HT-29 (cell line): ENCODE data around the gene TMIE. TPM values are rescaled to one million over a fixed set of nuclear protein-coding genes. Genes with fewer than 3 reads are reported as not detected.

ENCODE experiments used
- DNase-seq: peaks from one replicate; pipeline ENCODE4 v3.0.0-alpha.2; 2015; ENCODE audit warnings: low spot score
- total RNA-seq: library from RNA; depleted of rRNA; stranded (reverse); fragments of >200 nt; shearing (Covaris generic); gene quantifications from 2 replicates; pipeline ENCODE4 v1.2.3, GENCODE V29; 2014

The TMIE gene
- total RNA-seq, 1 experiment from 2014 or later, result 0.18 TPM

DNA sequence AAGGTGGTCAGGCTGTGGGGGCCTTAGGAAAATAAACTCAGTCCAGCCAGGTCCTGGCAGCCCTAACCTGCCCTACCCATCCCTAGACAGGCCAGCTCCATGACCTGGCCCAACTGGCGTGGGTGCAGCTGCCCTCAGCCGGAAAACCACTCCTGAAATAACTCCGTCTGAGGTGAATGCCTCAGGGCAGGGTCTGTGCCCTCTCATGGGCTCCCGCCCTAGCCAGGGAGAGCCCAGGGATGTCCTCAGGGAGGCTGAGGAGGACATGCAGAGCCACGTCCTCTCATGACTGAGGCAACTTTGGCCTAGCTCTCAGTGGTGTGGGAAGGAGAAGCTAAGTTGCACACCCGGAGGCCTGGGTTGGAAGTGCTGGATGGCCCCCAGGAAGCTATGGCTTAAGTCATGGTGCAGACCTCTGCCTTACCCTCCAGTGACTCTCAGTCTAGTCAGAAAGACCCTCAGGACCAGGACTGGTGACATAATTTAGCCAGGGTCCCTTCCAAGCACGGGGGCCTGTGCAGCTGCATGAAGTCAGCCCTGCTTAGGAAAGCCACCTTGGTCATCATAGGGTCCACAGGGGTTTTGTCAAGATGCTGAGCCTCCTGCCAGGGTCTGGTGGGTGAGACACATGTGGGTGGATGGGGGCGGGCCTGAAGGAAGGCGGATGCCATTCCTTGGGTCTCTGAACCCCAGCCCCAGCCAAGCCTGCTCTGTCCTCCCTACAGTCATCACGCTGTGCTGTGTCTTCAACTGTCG lies 7.4 kb downstream of the TMIE start:
- DNase-seq, result no peak

DNA sequence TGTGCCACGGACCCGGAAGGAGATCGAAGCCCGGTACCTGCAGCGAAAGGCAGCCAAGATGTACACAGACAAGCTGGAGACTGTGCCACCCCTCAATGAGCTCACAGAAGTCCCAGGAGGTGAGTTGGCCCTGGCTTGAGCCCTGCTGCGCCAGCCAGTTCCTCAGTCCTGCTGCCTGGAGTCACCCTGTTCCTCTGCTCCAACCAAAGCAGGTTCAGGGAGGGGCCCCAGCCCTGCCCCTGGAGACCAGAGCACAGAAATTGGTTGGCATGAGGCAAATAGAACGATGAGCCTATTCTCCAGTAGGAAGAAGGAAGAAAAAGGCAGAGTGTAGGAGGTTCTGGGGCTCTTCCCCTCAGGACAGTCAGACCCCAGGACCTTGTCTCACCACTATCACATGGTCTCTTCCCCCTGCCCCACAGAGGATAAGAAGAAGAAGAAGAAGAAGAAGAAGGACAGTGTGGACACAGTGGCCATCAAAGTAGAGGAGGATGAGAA lies 8.0 kb downstream of the TMIE start:
- DNase-seq, result no peak

DNA sequence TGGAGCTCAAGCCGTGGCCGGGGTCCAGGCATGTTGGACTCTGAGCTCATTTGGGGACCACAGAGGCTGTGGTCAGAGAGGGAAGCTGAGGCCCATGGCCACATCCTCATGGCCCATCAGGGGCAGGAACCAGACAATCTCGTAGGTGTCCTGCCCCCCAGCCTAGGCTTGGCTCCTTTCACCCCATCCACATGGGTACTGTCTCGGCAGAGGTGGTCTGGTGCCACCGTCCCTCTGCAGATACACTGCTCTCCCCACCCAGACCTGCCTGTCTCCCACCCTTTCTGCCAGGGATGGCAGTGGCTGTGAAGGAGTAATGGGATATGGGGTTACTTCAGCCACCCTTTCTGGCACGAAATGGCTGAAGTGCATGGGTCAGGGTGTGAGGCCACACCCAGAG lies 8.5 kb downstream of the TMIE start:
- DNase-seq, result no peak

DNA sequence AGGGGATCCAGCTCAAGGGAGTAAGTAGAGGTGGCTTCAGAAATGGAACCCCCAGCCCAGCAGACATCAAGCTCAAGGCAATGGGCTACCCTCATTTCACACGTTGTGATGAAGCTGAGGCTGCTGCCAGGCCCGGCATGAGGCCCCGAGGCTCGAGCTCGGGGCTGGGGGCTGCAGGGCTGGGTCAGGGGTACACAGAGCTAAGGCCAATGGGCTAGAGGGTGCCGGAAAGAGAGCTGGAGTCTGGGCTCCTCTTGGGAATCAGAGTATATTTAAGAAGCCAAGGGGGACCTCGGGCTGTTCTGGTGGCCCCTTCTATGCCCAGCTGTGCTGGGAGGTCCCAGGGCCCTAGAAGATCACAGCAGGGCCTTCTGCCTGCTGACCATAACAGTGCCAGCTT lies 9.0 kb downstream of the TMIE start:
- DNase-seq, result no peak

DNA sequence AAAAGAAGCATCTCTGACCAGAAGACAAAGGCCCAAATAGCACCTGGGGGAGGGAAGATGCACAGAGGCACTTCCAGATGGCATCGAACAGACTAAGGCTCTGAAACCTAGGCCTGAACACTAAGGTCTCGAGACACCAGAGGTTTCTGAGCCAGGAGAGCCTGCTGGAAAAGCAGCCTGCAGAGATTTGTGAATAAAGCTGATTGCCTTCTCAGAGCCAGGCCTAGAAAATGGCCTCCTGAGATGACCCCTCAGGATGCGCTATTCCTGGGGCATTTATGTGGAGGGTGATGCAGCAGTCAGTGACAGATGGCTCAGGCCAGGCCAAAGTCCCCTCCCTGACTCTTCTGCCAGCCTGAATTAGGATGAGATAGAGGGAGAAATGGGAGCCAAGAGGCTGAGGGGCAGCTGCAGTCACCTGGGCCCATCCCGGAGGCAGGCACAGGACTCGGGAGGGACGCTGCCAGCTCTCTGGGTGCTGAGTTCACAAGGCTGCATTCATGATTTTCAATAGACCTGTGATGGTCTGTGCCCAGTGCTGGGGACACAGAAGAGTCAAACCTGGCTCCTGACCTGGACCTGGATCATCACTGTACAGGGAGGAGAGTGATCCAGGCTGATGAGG lies 9.6 kb downstream of the TMIE start:
- DNase-seq, result no peak

DNA sequence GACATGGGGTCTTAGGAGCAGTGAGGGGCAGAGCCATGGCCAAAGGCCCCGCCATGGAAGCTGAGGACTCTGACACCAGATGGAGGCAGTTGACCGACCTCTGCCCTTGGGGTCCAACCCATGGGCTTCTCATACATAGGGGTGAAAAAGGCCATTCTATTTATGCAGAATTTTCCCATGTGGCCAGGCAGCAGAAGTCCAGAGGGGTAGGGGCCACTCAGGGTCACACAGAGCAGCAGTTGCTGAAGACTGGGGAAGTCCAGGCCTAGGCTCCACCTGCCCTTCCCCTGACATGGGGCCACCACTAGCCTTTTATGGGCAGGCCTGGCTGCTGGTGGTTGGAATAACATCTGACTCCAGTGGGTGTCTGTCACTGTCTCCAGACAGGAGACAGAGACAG lies 10.1 kb downstream of the TMIE start:
- no peak for DNase-seq

DNA sequence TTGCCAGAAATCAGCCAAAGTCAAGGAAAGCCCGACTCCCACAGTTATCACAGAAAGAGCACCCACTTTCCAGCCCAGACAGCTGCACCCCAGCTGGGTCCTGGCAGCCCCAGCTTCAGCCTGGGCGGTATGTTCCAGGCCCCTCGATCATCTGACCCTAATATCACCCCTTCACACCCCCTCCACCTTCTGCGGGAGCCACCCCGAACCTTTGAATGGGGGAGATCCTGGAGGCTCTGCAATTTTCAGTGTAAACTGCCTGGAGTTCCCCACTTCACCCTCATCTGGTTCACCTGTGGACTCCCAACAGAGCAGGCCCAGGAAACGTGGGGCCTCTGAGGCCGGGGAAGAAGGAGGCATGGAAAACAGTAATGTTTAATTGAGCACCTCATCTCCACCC lies 10.6 kb downstream of the TMIE start:
- DNase-seq, result no peak

DNA sequence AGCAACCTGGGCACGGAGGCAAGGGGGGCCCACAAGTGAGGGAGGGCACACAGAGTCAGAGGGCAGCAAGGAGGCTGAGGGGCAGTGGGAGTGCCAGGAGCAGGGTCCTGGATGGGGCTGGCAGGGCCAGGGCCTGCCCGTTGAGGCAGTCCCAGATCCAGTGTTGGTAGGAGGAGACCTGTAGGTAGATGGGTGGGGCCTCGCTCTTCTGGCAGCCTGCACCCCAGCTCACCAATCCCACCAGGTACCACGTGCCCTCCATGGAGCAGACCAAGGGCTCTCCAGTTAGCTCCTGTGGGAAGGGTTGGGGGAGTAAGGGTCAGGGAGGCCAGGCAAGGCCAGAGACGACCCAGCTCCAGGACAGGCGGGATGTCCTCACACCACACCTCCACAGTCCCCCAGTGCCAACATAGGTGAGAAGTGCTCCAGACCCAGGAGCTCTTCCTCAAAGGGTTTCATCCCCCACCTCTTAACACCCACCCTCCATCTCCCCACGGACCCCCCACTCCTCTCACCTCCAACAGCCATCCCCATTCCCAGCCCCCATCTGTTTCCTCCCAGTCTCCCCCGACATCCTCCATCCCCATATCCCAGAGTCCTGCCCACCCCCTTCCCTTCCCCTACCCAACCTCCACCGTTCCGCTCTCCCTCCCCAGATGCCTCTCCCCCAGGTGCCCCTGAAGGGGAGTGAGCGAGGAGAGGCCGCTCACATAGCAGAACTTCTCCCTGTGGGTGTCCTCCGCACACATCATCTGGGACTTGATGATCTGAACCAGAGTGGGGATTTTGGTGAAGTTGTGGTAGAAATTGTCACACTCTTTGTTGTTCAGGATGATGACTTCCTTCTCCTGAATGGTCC lies 11.2 kb downstream of the TMIE start:
- no peak for DNase-seq

DNA sequence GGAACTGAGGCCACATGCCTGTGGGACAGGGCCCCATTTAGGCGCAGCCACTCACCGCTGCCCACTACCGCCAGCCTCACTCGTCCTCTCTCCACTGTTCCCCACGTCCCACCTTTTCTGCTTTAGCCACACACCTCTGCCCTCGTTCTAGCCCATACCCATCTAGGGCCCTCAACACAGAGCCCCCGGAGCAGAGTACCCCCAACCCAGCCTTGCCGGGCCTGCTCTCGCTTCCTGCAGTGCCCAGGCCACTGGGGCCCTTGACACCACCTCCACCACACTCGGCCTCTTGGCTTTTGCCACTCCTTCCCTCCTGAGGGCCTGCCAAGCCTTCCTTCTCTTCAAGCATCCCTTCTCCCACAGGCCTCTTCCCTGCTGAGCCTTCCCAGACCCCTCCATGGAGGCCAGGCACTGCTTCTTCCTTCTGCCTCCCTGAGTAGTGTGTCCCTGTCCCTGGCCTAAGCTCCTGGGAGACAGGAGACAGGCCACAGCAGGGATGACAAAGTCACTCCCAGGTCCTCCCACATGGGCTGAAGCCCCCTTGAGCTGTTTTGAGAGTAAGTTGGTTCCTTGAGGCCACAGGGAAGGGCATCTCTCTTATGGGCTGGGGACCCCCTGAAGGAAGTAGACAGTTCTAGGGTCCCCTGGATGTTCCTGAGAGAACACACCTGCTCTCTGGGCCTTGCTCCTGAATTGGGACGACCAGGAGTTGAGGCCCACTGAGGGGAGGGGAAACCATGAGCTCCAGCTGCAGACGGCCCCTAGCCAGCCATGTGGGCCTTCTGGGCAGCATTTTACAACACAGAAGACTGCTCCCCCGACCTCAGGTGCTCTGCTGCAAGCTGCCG lies 12.1 kb downstream of the TMIE start:
- DNase-seq, result no peak

DNA sequence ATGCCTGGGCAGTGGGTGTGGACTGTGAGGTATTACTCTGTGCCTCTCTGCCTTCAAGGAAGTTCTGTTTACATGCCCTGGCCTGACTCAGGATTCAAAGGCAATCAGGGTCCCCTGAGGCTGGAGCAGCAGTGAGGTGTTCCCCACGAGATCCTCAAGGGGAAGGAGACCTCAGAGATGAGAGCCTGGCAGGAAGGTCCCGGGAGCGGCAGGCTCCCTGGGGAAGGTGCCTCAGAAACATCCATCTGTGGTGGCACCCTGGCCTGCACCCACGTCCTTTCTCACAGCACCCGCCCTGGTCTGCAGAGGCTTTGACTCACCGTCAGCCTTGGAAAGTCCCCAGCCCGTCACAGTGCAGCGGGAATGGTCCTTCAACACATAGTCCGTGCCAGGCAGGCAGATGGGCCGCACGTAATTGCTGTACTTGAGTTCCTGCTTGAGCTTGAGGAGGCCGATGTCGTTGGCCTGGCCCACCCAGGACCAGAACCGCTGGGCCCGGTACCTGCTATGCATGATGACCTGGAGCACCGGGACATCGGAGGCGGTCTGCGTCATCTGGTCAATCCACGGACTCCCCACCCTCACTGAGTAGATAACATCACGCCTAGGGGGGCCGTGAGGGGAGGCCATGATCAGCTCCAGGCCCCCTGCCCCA lies 12.8 kb downstream of the TMIE start:
- DNase-seq, result no peak

DNA sequence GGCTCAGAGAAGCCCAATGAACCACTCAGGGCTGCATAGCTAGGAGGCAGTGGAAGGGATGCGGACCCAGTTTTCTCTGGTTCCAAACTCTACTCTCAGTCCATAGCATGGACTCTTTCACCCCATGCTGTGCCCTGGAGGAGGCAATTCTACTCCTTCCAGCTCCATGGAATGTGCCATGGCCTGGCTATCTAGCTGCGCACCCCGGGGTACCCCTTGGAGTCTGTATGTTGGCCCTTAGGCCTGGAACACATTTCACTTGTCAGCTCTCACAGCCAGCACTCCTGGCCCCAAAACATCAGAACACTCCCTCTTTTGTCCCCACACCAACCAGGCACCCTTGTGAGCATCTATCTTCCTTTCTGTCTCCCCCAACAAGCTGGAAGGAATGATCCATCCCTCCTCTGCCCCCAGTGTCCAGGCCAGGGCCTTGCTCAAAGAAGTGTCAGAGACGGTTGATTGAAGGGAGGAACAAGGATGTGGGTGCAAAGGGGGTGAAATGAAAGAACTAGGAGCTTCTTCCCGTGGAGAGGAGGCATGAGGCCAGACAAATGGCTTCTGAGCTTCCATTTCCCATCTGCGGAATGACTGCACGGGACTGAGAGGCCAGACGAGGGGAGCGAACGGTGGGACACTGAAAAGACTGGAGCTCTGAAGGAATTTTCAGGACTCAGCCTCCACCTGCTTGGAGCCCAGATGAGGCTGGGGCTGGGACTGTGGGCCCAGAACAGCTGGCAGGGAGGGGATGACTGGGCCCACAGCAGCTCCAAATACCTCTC lies 13.7 kb downstream of the TMIE start:
- no peak for DNase-seq

DNA sequence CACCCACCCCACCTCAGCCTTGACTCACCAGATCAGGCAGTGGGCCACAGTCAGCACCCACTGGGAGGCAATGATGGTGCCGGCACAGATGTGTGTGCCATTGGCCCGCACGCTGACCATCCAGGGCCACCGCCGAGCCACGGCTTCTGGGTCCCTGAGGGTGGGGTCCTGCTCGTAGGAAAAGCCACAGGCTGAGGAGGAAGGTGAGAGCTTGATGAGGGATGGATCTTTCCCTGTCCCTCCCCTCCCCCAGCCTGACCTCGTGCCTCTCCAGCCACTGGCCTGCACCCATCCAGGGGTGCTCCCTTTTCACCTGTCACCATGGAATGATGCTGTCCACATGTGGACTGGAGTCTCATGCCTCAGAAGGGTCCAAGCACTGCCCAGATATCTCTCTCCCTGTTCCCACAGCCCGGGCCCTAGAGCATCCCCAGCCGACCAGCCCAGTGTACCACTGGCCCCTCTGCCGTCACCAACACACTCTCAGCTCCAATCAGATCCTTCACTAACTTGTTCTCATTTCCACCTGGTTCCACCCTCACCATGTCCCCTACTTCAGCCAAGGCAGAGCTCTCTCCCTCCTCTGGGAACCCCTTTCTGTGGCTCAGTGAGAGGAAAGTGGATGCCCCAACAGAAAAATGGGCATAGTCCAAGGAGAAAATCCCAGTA lies 14.4 kb downstream of the TMIE start:
- DNase-seq, result no peak

DNA sequence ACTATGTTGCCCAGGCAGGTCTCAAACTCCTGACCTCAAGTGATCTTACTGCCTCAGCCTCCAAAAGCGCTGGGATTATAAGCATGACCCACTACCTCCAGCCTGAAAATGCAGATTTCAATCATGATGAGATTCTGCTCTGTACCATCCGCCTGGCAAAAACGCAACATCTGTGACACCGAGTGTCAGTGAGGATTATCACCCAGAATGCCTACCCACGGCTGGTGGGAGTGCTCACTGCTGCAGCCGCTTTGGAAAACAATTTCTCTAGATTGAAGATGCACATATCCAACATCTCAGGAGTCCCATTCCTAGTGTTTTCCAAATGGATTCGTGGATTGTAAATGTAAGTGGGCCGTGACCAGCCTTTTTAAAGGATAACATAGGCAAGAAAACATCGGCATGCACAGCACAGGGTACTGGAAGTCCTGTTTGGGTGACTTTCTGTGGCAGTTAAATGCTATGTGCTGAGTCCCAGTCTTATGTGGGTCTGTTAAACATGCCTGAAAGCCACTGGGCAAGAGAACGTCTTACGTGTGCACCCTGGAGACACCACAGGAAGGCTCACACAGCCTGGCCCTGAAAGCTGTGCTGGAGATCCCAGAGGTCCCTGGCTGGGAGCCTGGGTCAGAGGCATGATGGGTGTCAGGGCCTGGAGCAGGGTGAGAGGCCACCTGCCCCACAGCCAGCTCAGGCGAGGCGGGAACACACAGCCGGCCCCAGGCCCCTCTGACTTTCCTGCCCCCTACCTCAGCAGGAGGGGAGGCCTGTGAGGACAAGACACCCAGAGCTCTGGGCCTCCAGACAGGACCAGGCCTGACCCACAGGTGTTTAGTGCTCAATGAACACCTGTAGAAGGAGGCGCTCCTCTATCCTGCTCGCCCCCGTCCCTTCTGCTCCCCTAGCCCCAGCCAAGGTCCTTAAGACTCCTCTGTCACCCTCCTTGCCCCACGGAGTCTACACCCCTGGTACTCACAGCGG lies 15.6 kb downstream of the TMIE start:
- DNase-seq, result no peak

DNA sequence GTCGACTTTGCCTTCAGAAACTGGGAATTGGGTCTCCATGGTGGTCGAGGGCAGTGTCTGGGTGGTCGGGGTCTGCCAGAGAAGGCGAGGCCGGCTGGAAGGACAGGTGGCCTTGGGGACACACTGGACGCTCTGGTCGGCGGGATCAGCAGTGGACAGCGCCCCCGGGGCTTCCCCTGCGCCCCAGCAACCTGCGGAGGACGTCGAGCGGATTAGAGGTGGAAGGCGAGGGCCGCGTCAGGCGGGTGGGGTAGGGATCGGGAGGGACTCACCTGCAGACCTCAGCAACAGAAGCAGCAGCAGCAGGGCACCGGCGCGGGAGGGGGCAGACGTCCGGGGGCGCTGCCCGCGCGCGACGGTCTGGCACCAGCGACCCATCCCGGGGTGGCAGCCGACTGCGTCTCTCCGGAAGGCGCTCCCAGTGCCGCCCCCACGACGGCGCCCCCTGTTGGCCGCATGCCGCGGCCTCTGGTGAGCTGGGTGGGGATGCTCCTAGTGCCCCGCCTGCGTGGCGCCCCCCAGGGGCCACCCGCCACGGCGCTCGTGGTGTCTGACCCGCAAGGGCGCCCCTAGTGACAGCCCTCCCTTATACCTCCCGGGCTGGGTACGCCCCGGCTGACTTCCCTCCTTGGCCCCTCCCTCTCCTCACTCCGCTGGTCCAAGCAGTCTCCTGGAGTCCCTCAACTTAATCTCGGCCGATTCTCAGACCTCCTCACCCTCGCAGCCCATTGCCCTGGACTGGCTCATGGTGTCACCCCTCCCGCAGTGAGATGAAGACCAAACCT lies 16.4 kb downstream of the TMIE start, which contains the start of gene PRSS50:
Gene PRSS50, minus strand, starts transcription at position 423 of the 785 bp plus-strand sequence. Its CDS starts 45 bp downstream, at position 378.
- DNase-seq, result no peak

DNA sequence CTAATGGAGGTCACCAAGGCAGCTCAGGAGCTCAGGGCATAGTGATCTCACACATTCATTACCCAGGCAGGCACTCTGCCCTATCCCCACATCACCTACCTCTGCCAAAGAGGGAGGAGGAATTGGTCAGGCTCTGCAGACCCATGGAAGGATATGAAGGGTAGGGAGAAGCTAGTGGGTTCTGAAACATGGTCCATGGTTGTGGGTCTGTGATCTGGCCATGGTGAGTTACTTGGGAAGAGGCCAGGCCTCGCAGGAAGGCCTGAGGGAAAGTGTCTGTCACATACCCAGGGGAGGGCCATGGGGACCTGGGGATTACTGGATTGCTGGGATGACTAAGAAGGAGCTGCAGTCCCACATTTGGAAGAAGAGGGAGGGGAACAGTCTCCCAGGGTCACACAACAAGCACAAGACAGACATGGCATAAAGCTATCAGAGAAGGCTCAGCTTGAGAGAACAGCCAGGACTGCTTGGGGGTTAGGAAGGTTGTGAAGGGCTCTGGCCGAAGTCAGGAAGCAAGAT lies 17.9 kb downstream of the TMIE start:
- no peak for DNase-seq

DNA sequence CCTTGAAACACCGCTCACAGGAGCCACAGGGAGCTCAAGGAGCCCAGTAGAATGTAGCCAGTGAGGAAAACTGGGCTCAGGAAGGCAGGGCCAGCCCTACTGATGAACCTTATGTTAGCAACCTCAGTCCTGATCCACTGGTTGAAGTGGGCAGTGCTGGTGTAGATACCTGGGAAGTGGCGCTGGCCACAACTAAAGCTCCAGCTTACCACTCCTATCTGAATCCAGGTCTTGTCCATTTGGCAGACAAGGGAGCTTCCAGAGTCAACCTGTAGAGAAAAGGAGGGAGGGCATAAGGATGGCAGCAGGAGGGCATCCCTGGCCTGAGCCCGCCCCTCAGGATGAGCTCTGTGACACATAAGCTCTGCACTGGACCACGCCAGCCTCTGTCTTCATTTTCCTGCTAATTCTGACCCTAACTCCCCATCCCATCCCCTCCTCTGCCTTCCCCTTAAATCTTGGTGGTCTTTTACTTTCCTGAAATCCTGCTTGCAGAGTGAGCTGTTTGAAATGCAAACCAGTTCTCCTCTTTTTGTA lies 18.6 kb downstream of the TMIE start:
- no peak for DNase-seq

DNA sequence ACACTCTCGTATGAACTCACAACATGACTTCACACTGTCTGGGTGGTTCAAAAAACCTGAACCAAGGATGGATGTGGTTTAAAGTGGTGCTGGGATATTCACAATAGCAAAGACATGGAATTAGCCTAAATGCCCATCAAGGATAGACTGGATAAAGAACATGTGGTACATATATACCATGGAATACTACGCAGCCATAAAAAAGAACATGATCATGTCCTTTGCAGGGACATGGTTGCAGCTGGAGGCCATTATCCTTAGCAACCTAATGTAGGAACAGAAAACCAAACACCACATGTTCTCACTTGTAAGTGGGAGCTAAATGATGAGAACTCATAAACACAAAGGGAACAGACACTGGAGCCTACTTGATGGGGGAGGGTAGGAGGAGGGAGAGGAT lies 19.8 kb downstream of the TMIE start:
- no peak for DNase-seq
